GM12875 (cell line): ENCODE measurements around the gene MPZ.

ENCODE experiments used
- H3K4me3 ChIP-seq: one replicate; pipeline ENCODE4 v1.5.1; 2011; ENCODE audit warnings: low read depth, low read length, control low read depth
- CTCF ChIP-seq: IDR thresholded peaks from 2 replicates; pipeline ENCODE4 v1.5.1; 2011; ENCODE audit warnings: low read depth, mild to moderate bottlenecking, control low read depth, inconsistent platforms, low read length, moderate library complexity, borderline replicate concordance; ENCODE audit not compliant: insufficient read depth

Gene MPZ

GRCh38 chr1:161309868-161310267 lies at the start of gene MPZ:
TSS of gene MPZ (minus strand) at chr1:161309968. CDS start at chr1:161309905, 63 bp downstream.
- TF ChIP-seq CTCF: no peak
- H3K4me3 ChIP-seq: no peak within 1 kb of the TSS

- TF ChIP-seq CTCF: no peak
- H3K4me3 ChIP-seq: no peak overlapping the region
Measured at GRCh38 chr1:161359291-161359690, 49.5 kb upstream of the MPZ start.

- H3K4me3 ChIP-seq: no peak overlapping the region
- no peak for TF ChIP-seq CTCF
Measured at GRCh38 chr1:161357073-161357472, 47.3 kb upstream of the MPZ start.

GRCh38 chr1:161351482-161351881 lies 41.7 kb upstream of the MPZ start:
- no peak for TF ChIP-seq CTCF
- H3K4me3 ChIP-seq: no peak overlapping the region

GRCh38 chr1:161350671-161351070 lies 40.9 kb upstream of the MPZ start:
- H3K4me3 ChIP-seq: no peak overlapping the region
- no peak for TF ChIP-seq CTCF

GRCh38 chr1:161342821-161343220 lies 33.1 kb upstream of the MPZ start:
- H3K4me3 ChIP-seq: no peak overlapping the region

More at GRCh38 chr1:161342821-161343220, 33.1 kb upstream of the MPZ start:
- TF ChIP-seq CTCF: no peak
